PC-9 (cell line): ENCODE results near the gene C17orf100.

Experiments
- CTCF ChIP-seq: fragments of 200-600 bp; sonication (generic); conservative IDR thresholded peaks from 2 replicates; pipeline ENCODE4 v1.6.1; 2017; ENCODE audit warnings: mixed run types, antibody characterized with exemption, mild to moderate bottlenecking, moderate library complexity
- EZH2 ChIP-seq: fragments of 200-600 bp; sonication (generic); IDR thresholded peaks from 2 replicates; pipeline ENCODE4 v1.8.0; 2017; ENCODE audit warnings: antibody characterized with exemption, low read depth

- no peak for TF ChIP-seq CTCF
- no peak for TF ChIP-seq EZH2
Observed at GRCh38 chr17:6640536-6641246, 10.9 kb upstream of the C17orf100 start, which contains the start of the genes KIAA0753 and TXNDC17.
